PC-9 (cell line): Measurements from ENCODE around the gene SLC1A7. TPM values are rescaled to one million over a fixed set of nuclear protein-coding genes. Genes with fewer than 3 reads are reported as not detected.

Experiments
- BruUV-seq: library from RNA; stranded (reverse); fragments of 400-500 nt; replicated peaks from 2 replicates; lab custom pipeline; 2021; lab: Mats Ljungman, UMichigan
- CTCF ChIA-PET: fragments of 300-600 bp; sonication (Branson Sonifier 250); formaldehyde crosslinking; loops from one replicate; lab custom pipeline; 2022; ENCODE audit warnings: antibody characterized with exemption; lab: Charles Lee
- POLR2A ChIA-PET: fragments of 300-600 bp; sonication (Branson Sonifier 250); formaldehyde crosslinking; loops from one replicate; lab custom pipeline; 2022; ENCODE audit warnings: antibody characterized with exemption; ENCODE audit not compliant: unreplicated experiment; lab: Charles Lee
- DNase-seq, 2 experiments: peaks; one replicate each; pipeline versions ENCODE4 v3.0.0 to v3.0.0-alpha.2; 2015 to 2022; ENCODE audit warnings: mixed read lengths in 1 of 2
- H2AFZ ChIP-seq: fragments of 200-600 bp; sonication (generic); 2 replicates; pipeline ENCODE4 v1.8.1; 2017; ENCODE audit warnings: antibody characterized with exemption
- H3F3A ChIP-seq: fragments of 200-600 bp; sonication (generic); 2 replicates; pipeline ENCODE4 v1.8.1; 2017; ENCODE audit warnings: antibody characterized with exemption, mild to moderate bottlenecking, low read depth; ENCODE audit not compliant: insufficient read depth
- H3K27ac ChIP-seq: fragments of 200-600 bp; sonication (generic); 2 replicates; pipeline ENCODE4 v1.6.1; 2016; ENCODE audit warnings: mixed run types
- H3K27me3 ChIP-seq: fragments of 200-600 bp; sonication (generic); 2 replicates; pipeline ENCODE4 v1.6.1; 2016; ENCODE audit warnings: low read depth, mixed run types; ENCODE audit not compliant: insufficient read depth
- H3K36me3 ChIP-seq: fragments of 200-600 bp; sonication (generic); 2 replicates; pipeline ENCODE4 v1.6.1; 2016; ENCODE audit warnings: low read depth, mixed run types
- H3K4me1 ChIP-seq: fragments of 200-600 bp; sonication (generic); replicated peaks from 2 replicates; pipeline ENCODE4 v1.6.1; 2016; ENCODE audit warnings: mixed run types; ENCODE audit not compliant: insufficient read depth
- H3K4me2 ChIP-seq: fragments of 200-600 bp; sonication (generic); 2 replicates; pipeline ENCODE4 v1.6.1; 2017; ENCODE audit warnings: mixed run types
- H3K4me3 ChIP-seq: fragments of 200-600 bp; sonication (generic); 2 replicates; pipeline ENCODE4 v1.6.1; 2016; ENCODE audit warnings: mixed run types
- H3K79me2 ChIP-seq: fragments of 200-600 bp; sonication (generic); 2 replicates; pipeline ENCODE4 v1.6.1; 2017; ENCODE audit warnings: low read depth, mixed run types
- H3K9me2 ChIP-seq: fragments of 200-600 bp; sonication (generic); 2 replicates; pipeline ENCODE4 v1.8.1; 2017; ENCODE audit warnings: mild to moderate bottlenecking; ENCODE audit not compliant: insufficient read depth
- H3K9me3 ChIP-seq: fragments of 200-600 bp; sonication (generic); 2 replicates; pipeline ENCODE4 v1.8.1; 2016; ENCODE audit warnings: low read depth; ENCODE audit not compliant: insufficient read depth
- H4K20me1 ChIP-seq: fragments of 200-600 bp; sonication (generic); 2 replicates; pipeline ENCODE4 v1.8.1; 2017; ENCODE audit not compliant: insufficient read depth
- EZH2 ChIP-seq: fragments of 200-600 bp; sonication (generic); IDR thresholded peaks from 2 replicates; pipeline ENCODE4 v1.8.0; 2017; ENCODE audit warnings: antibody characterized with exemption, low read depth
- intact Hi-C: fragments of 100-400 bp; cut with micrococcal nuclease; formaldehyde crosslinking; loops from one replicate; pipeline ENCODE4 v1.10.0; 2022; ENCODE audit not compliant: unreplicated experiment
- total RNA-seq: library from RNA; stranded (reverse); gene quantifications from 2 replicates; pipeline ENCODE4 v1.2.3, GENCODE V29; 2021
- TF ChIP-seq, protein P1 (sequence below): fragments of 200-600 bp; sonication (generic); conservative IDR thresholded peaks from 2 replicates; pipeline ENCODE4 v1.6.1; 2017; ENCODE audit warnings: mixed run types, antibody characterized with exemption, mild to moderate bottlenecking, moderate library complexity

SLC1A7 gene
- total RNA-seq, 1 experiment from 2014 or later = not detected

GRCh38 chr1:53122961-53123413, 19.5 kb downstream of the SLC1A7 start:
- TF ChIP-seq EZH2 = no peak
- TF ChIP-seq, protein P1, sequence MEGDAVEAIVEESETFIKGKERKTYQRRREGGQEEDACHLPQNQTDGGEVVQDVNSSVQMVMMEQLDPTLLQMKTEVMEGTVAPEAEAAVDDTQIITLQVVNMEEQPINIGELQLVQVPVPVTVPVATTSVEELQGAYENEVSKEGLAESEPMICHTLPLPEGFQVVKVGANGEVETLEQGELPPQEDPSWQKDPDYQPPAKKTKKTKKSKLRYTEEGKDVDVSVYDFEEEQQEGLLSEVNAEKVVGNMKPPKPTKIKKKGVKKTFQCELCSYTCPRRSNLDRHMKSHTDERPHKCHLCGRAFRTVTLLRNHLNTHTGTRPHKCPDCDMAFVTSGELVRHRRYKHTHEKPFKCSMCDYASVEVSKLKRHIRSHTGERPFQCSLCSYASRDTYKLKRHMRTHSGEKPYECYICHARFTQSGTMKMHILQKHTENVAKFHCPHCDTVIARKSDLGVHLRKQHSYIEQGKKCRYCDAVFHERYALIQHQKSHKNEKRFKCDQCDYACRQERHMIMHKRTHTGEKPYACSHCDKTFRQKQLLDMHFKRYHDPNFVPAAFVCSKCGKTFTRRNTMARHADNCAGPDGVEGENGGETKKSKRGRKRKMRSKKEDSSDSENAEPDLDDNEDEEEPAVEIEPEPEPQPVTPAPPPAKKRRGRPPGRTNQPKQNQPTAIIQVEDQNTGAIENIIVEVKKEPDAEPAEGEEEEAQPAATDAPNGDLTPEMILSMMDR = no peak
- Histone ChIP-seq H3K36me3 (no peaks in the 10 kb centered on the region), H4K20me1 (no peaks in the 10 kb centered on the region), H3K27ac (no peak overlapping the region), H2AFZ (no peak overlapping the region), H3K9me2 (no peaks in the 10 kb centered on the region), H3K27me3 (no peaks in the 10 kb centered on the region), H3K4me3 (no peak overlapping the region), H3K9me3 (no peaks in the 10 kb centered on the region), H3F3A (no peaks in the 10 kb centered on the region), H3K4me2 (no peak overlapping the region), H3K79me2 (no peaks in the 10 kb centered on the region), H3K4me1 (no peaks in the 10 kb centered on the region)
- POLR2A ChIA-PET = interaction anchor here (0.7 kb wide), 1 partner anchor 192 kb away, joined by 4 read pairs; no protein-coding TSS in a partner anchor
- no peak for DNase-seq
- no TSS peak for BruUV-seq
- intact Hi-C loops = no loop called here
- CTCF ChIA-PET = no interaction called here

- POLR2A ChIA-PET = interaction anchor here (0.7 kb wide), 1 partner anchor 191 kb away, joined by 4 read pairs; no protein-coding TSS in a partner anchor
Observed at GRCh38 chr1:53122201-53122885, 20.1 kb downstream of the SLC1A7 start.

GRCh38 chr1:53121319-53122172, 20.9 kb downstream of the SLC1A7 start:
- DNase-seq = no peak
- intact Hi-C loops = no loop called here
- TF ChIP-seq EZH2 = no peak
- TF ChIP-seq, protein P1 = no peak
- H3K27ac ChIP-seq = no peak overlapping the region
- H3K4me1 ChIP-seq = no peaks in the 10 kb centered on the region
- H3K79me2 ChIP-seq = no peaks in the 10 kb centered on the region
- H3K9me3 ChIP-seq = no peaks in the 10 kb centered on the region
- BruUV-seq = no TSS peak
- ChIA-PET POLR2A (no interaction called here), CTCF (interaction anchor here (0.6 kb wide), 1 partner anchor 30 kb away, joined by 5 read pairs; no protein-coding TSS in a partner anchor)
- H4K20me1 ChIP-seq = no peaks in the 10 kb centered on the region
- no peak overlapping the region for H3K4me3 ChIP-seq
- no peak overlapping the region for H2AFZ ChIP-seq
- no peaks in the 10 kb centered on the region for H3K36me3 ChIP-seq
- no peaks in the 10 kb centered on the region for H3K27me3 ChIP-seq
- H3K4me2 ChIP-seq = no peak overlapping the region
- no peaks in the 10 kb centered on the region for H3K9me2 ChIP-seq
- no peaks in the 10 kb centered on the region for H3F3A ChIP-seq

More at GRCh38 chr1:53122201-53122885, 20.1 kb downstream of the SLC1A7 start:
- no peak for DNase-seq
- H3K4me3 ChIP-seq = no peak overlapping the region
- H3K4me2 ChIP-seq = no peak overlapping the region
- no peak for TF ChIP-seq EZH2
- TF ChIP-seq, protein P1 = no peak
- H3F3A ChIP-seq = no peaks in the 10 kb centered on the region
- BruUV-seq = no TSS peak
- H3K27ac ChIP-seq = no peak overlapping the region
- no peaks in the 10 kb centered on the region for H4K20me1 ChIP-seq
- no peak overlapping the region for H2AFZ ChIP-seq
- CTCF ChIA-PET = no interaction called here
- no peaks in the 10 kb centered on the region for H3K36me3 ChIP-seq
- intact Hi-C loops = no loop called here
- no peaks in the 10 kb centered on the region for H3K27me3 ChIP-seq
- H3K9me2 ChIP-seq = no peaks in the 10 kb centered on the region
- H3K9me3 ChIP-seq = no peaks in the 10 kb centered on the region
- no peaks in the 10 kb centered on the region for H3K4me1 ChIP-seq
- H3K79me2 ChIP-seq = no peaks in the 10 kb centered on the region
